ENCODE data around the gene FRAS1. TPM values are rescaled to one million over a fixed set of nuclear protein-coding genes. Genes with fewer than 3 reads are reported as not detected.
"Not testable (repeated sequence)": the region's sequence is repeated elsewhere in the genome, so short reads cannot be mapped to it uniquely, and the experiment has no call there.

FRAS1 gene
- total RNA-seq, 1 experiment from 2014 or later: 13.1 TPM

DNA sequence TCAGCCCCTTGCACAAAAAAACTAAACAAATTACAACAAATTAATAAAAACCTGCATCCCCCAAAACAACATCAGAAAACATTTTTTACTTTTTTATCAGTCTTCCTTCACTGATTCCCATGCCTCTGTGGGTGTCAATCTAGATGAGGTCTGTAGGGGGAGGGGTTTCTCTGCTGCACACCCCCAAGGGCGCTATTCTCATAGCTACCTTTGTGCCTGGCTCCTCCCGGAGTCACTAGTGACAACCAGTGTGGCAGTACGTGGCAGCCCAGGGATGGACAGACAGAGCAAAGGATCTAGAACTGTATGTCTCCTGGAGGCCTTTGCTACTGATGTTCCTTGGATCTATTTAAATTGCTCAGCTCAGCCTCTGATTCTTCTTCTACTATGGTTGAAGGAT is 266.3 kb downstream of the FRAS1 start:
- DNase-seq: no peak
- Histone ChIP-seq H3K27ac (no peak overlapping the region), H3K4me1 (replicated peaks; ENCODE audit: insufficient read depth) (no peaks in the 10 kb centered on the region), H3F3A (ENCODE audit: insufficient read depth, low read depth) (no peaks in the 10 kb centered on the region), H3K9me3 (ENCODE audit: insufficient read depth, low read depth) (no peaks in the 10 kb centered on the region), H3K79me2 (ENCODE audit: low read depth) (no peaks in the 10 kb centered on the region), H3K36me3 (ENCODE audit: low read depth) (no peaks in the 10 kb centered on the region), H4K20me1 (ENCODE audit: insufficient read depth) (no peaks in the 10 kb centered on the region), H3K9me2 (ENCODE audit: insufficient read depth) (no peaks in the 10 kb centered on the region), H2AFZ (no peak overlapping the region), H3K27me3 (ENCODE audit: insufficient read depth, low read depth) (no peaks in the 10 kb centered on the region), H3K4me2 (no peak overlapping the region), H3K4me3 (no peak overlapping the region)
- intact Hi-C loops (cut with micrococcal nuclease; ENCODE audit: unreplicated experiment): no loop called here
- CTCF ChIA-PET: no interaction called here
- POLR2A ChIA-PET (ENCODE audit: unreplicated experiment): no interaction called here
- TF ChIP-seq, protein P1, sequence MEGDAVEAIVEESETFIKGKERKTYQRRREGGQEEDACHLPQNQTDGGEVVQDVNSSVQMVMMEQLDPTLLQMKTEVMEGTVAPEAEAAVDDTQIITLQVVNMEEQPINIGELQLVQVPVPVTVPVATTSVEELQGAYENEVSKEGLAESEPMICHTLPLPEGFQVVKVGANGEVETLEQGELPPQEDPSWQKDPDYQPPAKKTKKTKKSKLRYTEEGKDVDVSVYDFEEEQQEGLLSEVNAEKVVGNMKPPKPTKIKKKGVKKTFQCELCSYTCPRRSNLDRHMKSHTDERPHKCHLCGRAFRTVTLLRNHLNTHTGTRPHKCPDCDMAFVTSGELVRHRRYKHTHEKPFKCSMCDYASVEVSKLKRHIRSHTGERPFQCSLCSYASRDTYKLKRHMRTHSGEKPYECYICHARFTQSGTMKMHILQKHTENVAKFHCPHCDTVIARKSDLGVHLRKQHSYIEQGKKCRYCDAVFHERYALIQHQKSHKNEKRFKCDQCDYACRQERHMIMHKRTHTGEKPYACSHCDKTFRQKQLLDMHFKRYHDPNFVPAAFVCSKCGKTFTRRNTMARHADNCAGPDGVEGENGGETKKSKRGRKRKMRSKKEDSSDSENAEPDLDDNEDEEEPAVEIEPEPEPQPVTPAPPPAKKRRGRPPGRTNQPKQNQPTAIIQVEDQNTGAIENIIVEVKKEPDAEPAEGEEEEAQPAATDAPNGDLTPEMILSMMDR (conservative IDR thresholded peaks at IDR 0.05): no peak
- TF ChIP-seq EZH2 (IDR thresholded peaks at IDR 0.05; ENCODE audit: low read depth): no peak
- no TSS peak for BruUV-seq (replicated peaks)

- TF ChIP-seq EZH2 (IDR thresholded peaks at IDR 0.05; ENCODE audit: low read depth): no peak
- TF ChIP-seq, protein P1 (conservative IDR thresholded peaks at IDR 0.05): no peak
- Histone ChIP-seq H3K4me1 (replicated peaks; ENCODE audit: insufficient read depth) (no peaks in the 10 kb centered on the region), H3K9me2 (ENCODE audit: insufficient read depth) (no peaks in the 10 kb centered on the region), H3F3A (ENCODE audit: insufficient read depth, low read depth) (no peaks in the 10 kb centered on the region), H3K4me3 (no peak overlapping the region), H3K27me3 (ENCODE audit: insufficient read depth, low read depth) (no peaks in the 10 kb centered on the region), H3K36me3 (ENCODE audit: low read depth) (no peaks in the 10 kb centered on the region), H3K4me2 (no peak overlapping the region), H3K9me3 (ENCODE audit: insufficient read depth, low read depth) (no peaks in the 10 kb centered on the region), H3K79me2 (ENCODE audit: low read depth) (no peaks in the 10 kb centered on the region), H2AFZ (no peak overlapping the region), H3K27ac (no peak overlapping the region), H4K20me1 (ENCODE audit: insufficient read depth) (no peaks in the 10 kb centered on the region)
- DNase-seq: no peak
- CTCF ChIA-PET: interaction anchor here (0.6 kb wide), 1 partner anchor 109 kb away, joined by 6 read pairs; no protein-coding TSS in a partner anchor
- BruUV-seq (replicated peaks): no TSS peak
- POLR2A ChIA-PET (ENCODE audit: unreplicated experiment): no interaction called here
- intact Hi-C loops (cut with micrococcal nuclease; ENCODE audit: unreplicated experiment): no loop called here
Observed at GRCh38 chr4:78324625-78325024, 267.5 kb downstream of the FRAS1 start.

DNA sequence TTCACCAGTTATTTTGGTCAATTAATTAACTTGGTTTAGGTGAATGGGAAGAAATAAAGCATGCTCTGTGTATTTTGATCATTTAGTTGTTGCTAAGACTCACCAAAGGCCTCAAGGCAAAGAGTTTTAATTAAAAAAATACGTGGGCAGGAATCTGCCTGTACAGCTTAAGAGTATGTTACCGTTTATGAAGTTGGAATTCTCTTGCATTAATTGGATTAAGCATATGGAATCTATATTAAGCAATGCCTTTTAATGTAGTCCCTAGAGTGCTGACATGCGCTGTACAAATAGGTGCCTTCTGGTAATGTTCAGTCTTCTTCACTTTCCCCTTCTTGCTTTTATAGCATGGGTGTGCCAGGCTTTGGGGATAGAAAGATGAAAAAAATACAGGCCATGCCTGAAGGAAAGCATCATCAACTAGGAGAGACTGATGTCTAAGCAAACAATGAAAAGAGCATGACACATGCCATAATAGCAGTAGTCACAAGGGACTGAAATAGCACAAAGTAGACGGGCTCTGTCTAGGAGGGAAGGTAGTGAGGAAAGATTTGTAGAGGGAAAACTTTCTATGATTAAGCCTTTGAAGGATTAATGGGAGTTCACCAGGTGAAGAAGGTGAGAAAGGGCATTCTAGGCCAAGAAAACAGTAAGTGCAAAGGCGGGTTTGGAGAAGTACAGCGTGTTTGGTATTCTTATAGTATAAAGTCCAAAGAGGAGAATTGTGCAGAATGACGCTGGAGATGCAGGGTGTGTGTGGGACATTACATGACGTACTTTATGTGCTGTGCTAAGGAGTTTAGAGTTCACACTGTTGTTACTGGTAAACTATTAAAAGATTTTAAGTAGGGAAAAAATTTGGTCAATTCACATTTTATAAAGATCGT is 268.4 kb downstream of the FRAS1 start:
- Histone ChIP-seq H4K20me1 (ENCODE audit: insufficient read depth) (no peaks in the 10 kb centered on the region), H3F3A (ENCODE audit: insufficient read depth, low read depth) (no peaks in the 10 kb centered on the region), H3K4me2 (no peak overlapping the region), H3K27me3 (ENCODE audit: insufficient read depth, low read depth) (no peaks in the 10 kb centered on the region), H3K27ac (no peak overlapping the region), H3K9me2 (ENCODE audit: insufficient read depth) (no peaks in the 10 kb centered on the region), H3K9me3 (ENCODE audit: insufficient read depth, low read depth) (no peaks in the 10 kb centered on the region), H3K36me3 (ENCODE audit: low read depth) (no peaks in the 10 kb centered on the region), H3K4me3 (no peak overlapping the region), H3K79me2 (ENCODE audit: low read depth) (no peaks in the 10 kb centered on the region), H2AFZ (no peak overlapping the region), H3K4me1 (replicated peaks; ENCODE audit: insufficient read depth) (no peaks in the 10 kb centered on the region)
- TF ChIP-seq EZH2 (IDR thresholded peaks at IDR 0.05; ENCODE audit: low read depth): no peak
- TF ChIP-seq, protein P1 (conservative IDR thresholded peaks at IDR 0.05): no peak
- ChIA-PET POLR2A (ENCODE audit: unreplicated experiment) (interaction anchor here (0.7 kb wide), 1 partner anchor 177 kb away, joined by 5 read pairs; no protein-coding TSS in a partner anchor), CTCF (no interaction called here)
- intact Hi-C loops (cut with micrococcal nuclease; ENCODE audit: unreplicated experiment): no loop called here
- DNase-seq: no peak
- BruUV-seq (replicated peaks): no TSS peak

DNA sequence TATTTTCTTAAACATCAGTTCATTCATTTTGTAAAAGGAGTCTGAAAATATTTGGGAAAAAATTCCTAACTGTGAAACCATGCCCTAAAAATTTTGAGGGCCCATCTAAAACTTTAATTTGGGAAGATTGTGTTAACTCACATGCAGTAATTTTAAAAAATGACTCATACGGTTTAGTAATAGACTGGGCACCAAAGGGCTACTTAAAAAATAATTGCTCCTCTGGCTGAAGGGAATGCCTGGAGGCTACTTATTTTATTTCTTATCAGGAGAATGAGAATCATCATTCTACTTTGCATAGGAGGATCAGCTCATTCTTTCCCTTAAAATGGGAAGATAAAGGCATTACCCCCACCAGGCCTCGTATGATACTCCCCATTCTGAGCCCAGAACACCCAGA is 271.5 kb downstream of the FRAS1 start:
- H3K36me3 ChIP-seq (ENCODE audit: low read depth); H3K4me1 ChIP-seq (replicated peaks; ENCODE audit: insufficient read depth); H3K79me2 ChIP-seq (ENCODE audit: low read depth); H3K27ac ChIP-seq; DNase-seq; H3K9me3 ChIP-seq (ENCODE audit: insufficient read depth, low read depth); CTCF ChIA-PET; POLR2A ChIA-PET (ENCODE audit: unreplicated experiment); H3K9me2 ChIP-seq (ENCODE audit: insufficient read depth); intact Hi-C loops (cut with micrococcal nuclease; ENCODE audit: unreplicated experiment); H3F3A ChIP-seq (ENCODE audit: insufficient read depth, low read depth); H3K4me2 ChIP-seq; H3K4me3 ChIP-seq; H2AFZ ChIP-seq; BruUV-seq (replicated peaks); H3K27me3 ChIP-seq (ENCODE audit: insufficient read depth, low read depth); H4K20me1 ChIP-seq (ENCODE audit: insufficient read depth): not testable (repeated sequence)
